K562 (cell line): ENCODE data around the gene ERN1. TPM values are rescaled to one million over a fixed set of nuclear protein-coding genes. Genes with fewer than 3 reads are reported as not detected.

ENCODE experiments used
- BDP1 ChIP-seq: IDR thresholded peaks from 3 replicates; pipeline ENCODE4 v1.6.1; 2011; ENCODE audit not compliant: insufficient read length, insufficient read depth
- BHLHE40 ChIP-seq: IDR thresholded peaks from 2 replicates; pipeline ENCODE4 v1.6.1; 2011; ENCODE audit warnings: low read length, improper control_type of control experiment
- CHD2 ChIP-seq: IDR thresholded peaks from 2 replicates; pipeline ENCODE4 v1.6.1; 2011; ENCODE audit warnings: low read depth, low read length
- CREM ChIP-seq: IDR thresholded peaks from 2 replicates; pipeline ENCODE4 v1.6.1; 2014; ENCODE audit warnings: antibody characterized with exemption, low read depth
- CXXC5 ChIP-seq: fragments of 250-450 bp; sonication (Bioruptor Pico); IDR thresholded peaks from 2 replicates; pipeline ENCODE4 v1.8.0; 2022; ENCODE audit warnings: inconsistent platforms, mild to moderate bottlenecking, moderate library complexity
- ELF4 ChIP-seq: fragments of 450-650 bp; formaldehyde crosslinking; IDR thresholded peaks from 2 replicates; pipeline ENCODE4 v1.4.0; 2022; ENCODE audit warnings: missing genetic modification characterization
- ESRRA ChIP-seq: fragments of 450-650 bp; IDR thresholded peaks from 2 replicates; pipeline ENCODE4 v1.6.1; 2014; ENCODE audit warnings: low read depth, mild to moderate bottlenecking, moderate library complexity, borderline replicate concordance
- EZH2 ChIP-seq: IDR thresholded peaks from 2 replicates; pipeline ENCODE4 v1.6.1; 2012; ENCODE audit warnings: low read depth, mild to moderate bottlenecking, inconsistent platforms, low read length, borderline replicate concordance
- FOXJ3 ChIP-seq: sonication (generic); formaldehyde crosslinking; IDR thresholded peaks from 2 replicates; pipeline ENCODE4 v1.4.0; 2020; ENCODE audit warnings: mild to moderate bottlenecking, missing genetic modification reagents
- GATA2 ChIP-seq: sonication (generic); formaldehyde crosslinking; IDR thresholded peaks from 2 replicates; pipeline ENCODE4 v1.4.0; 2020; ENCODE audit warnings: mild to moderate bottlenecking, missing genetic modification reagents
- GTF3C2 ChIP-seq: IDR thresholded peaks from 3 replicates; pipeline ENCODE4 v1.6.1; 2011; ENCODE audit warnings: borderline replicate concordance, mild to moderate bottlenecking, moderate library complexity; ENCODE audit not compliant: insufficient read length; ENCODE audit errors: extremely low read depth
- HDAC1 ChIP-seq, 2 experiments: fragments of 450-650 bp; IDR thresholded peaks; 2 replicates each; pipeline ENCODE4 v1.6.1; 2016 to 2017; ENCODE audit warnings: inconsistent platforms in 1 of 2, mild to moderate bottlenecking in 1 of 2, moderate library complexity in 1 of 2
- JUND ChIP-seq, 2 experiments: IDR thresholded peaks; 2 replicates in 1 of 2; 3 replicates in 1 of 2; pipeline ENCODE4 v1.6.1; 2011; ENCODE audit warnings: borderline replicate concordance in 2 of 2, low read depth in 2 of 2, low read length in 2 of 2, improper control_type of control experiment in 1 of 2, missing biosample characterization in 1 of 2, missing genetic modification characterization in 1 of 2, missing genetic modification reagents in 1 of 2
- L3MBTL2 ChIP-seq: fragments of 450-650 bp; IDR thresholded peaks from 2 replicates; pipeline ENCODE4 v1.6.1; 2016; ENCODE audit warnings: mild to moderate bottlenecking, moderate library complexity
- MTA1 ChIP-seq: fragments of 450-650 bp; IDR thresholded peaks from 2 replicates; pipeline ENCODE4 v1.6.1; 2017; ENCODE audit warnings: borderline replicate concordance
- NR4A1 ChIP-seq, 2 experiments: fragments of 250-450 bp in 1 of 2; fragments of 450-650 bp in 1 of 2; sonication (Bioruptor Pico) in 1 of 2; IDR thresholded peaks; 2 replicates each; pipeline versions ENCODE4 v1.4.0 to v1.6.1; 2016 to 2020; ENCODE audit warnings: mild to moderate bottlenecking in 2 of 2, missing compliant biosample characterization in 1 of 2, missing genetic modification characterization in 1 of 2, moderate library complexity in 1 of 2
- PHB ChIP-seq: fragments of 250-450 bp; sonication (Bioruptor Pico); IDR thresholded peaks from 2 replicates; pipeline ENCODE4 v1.5.0; 2021
- SMAD3 ChIP-seq: fragments of 450-650 bp; formaldehyde crosslinking; conservative IDR thresholded peaks from 2 replicates; pipeline ENCODE4 v1.4.0; 2020; ENCODE audit warnings: mild to moderate bottlenecking
- SMARCA4 ChIP-seq: fragments of 450-650 bp; IDR thresholded peaks from 2 replicates; pipeline ENCODE4 v1.6.1; 2016
- XRCC5 ChIP-seq: fragments of 200-400 bp; formaldehyde crosslinking; IDR thresholded peaks from 2 replicates; pipeline ENCODE4 v1.6.1; 2017; ENCODE audit warnings: low read depth, mild to moderate bottlenecking, low read length
- ZNF778 ChIP-seq: fragments of 450-650 bp; formaldehyde crosslinking; IDR thresholded peaks from 2 replicates; pipeline ENCODE4 v1.4.0; 2020; ENCODE audit warnings: mild to moderate bottlenecking, moderate library complexity
- polyA plus RNA-seq, 8 experiments: library from polyadenylated mRNA; depleted of rRNA in 4 of 8; stranded (reverse) in 5 of 8; unstranded in 3 of 8; fragments of >200 nt; fragmentation: Nextera tagmentation in 2 of 8; fragmentation: Illumina TruSeq in 1 of 8; extraction: Ambion mirVana in 2 of 8; extraction: Trizol in 1 of 8; gene quantifications; 2 replicates each; pipeline versions ENCODE4 v1.2.1 to v1.2.3, GENCODE V29; 2011 to 2014; ENCODE audit warnings: inconsistent platforms in 1 of 8, missing spikeins in 1 of 8
- total RNA-seq, 7 experiments: library from RNA; depleted of rRNA in 6 of 7; stranded (reverse); fragments of >200 nt in 6 of 7; fragmentation: Illumina TruSeq in 2 of 7; extraction: Trizol in 2 of 7; gene quantifications; 2 replicates each; pipeline versions ENCODE4 v1.2.1 to v1.2.3, GENCODE V29; 2011 to 2021; ENCODE audit warnings: low replicate concordance in 1 of 7
- TF ChIP-seq, protein P1 (sequence below), 2 experiments: IDR thresholded peaks; 2 replicates each; pipeline ENCODE4 v1.6.1; 2012; ENCODE audit warnings: improper control_type of control experiment in 2 of 2, low read depth in 2 of 2, low read length in 2 of 2, borderline replicate concordance in 1 of 2

ERN1 gene
- total and polyA plus RNA-seq, 9 of the 15 experiments (the other 6 are each of a cell fraction or from before 2014, with no cell fraction given), result 2.1 to 22.5 (median 7.3) TPM

- TF ChIP-seq, protein P1, sequence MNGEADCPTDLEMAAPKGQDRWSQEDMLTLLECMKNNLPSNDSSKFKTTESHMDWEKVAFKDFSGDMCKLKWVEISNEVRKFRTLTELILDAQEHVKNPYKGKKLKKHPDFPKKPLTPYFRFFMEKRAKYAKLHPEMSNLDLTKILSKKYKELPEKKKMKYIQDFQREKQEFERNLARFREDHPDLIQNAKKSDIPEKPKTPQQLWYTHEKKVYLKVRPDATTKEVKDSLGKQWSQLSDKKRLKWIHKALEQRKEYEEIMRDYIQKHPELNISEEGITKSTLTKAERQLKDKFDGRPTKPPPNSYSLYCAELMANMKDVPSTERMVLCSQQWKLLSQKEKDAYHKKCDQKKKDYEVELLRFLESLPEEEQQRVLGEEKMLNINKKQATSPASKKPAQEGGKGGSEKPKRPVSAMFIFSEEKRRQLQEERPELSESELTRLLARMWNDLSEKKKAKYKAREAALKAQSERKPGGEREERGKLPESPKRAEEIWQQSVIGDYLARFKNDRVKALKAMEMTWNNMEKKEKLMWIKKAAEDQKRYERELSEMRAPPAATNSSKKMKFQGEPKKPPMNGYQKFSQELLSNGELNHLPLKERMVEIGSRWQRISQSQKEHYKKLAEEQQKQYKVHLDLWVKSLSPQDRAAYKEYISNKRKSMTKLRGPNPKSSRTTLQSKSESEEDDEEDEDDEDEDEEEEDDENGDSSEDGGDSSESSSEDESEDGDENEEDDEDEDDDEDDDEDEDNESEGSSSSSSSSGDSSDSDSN (IDR thresholded peaks at IDR 0.05; ENCODE audit: borderline replicate concordance in 1 of 2, low read depth in 2 of 2, low read length in 2 of 2), result 0 out of 4 replicates have a peak, but pooled peaks of 1 of the 2 experiments have one; percentile 66
- TF ChIP-seq FOXJ3 (CRISPR knock-in tag), result no peak
- no peak for TF ChIP-seq NR4A1 (CRISPR knock-in tag; IDR thresholded peaks at IDR 0.05)
- 0 out of 2 replicates have a peak, but pooled peaks have one; percentile 60 for TF ChIP-seq NR4A1 (tag; IDR thresholded peaks at IDR 0.05)
- TF ChIP-seq ESRRA, result peak; percentile 85; the same call in 1 of the 2 replicates
- no peak for TF ChIP-seq EZH2
- peak; percentile 54; the same call in 1 of the 2 replicates for TF ChIP-seq JUND (IDR thresholded peaks at IDR 0.05; ENCODE audit: borderline replicate concordance, low read depth, low read length)
- peak; percentile 40; the same call in 1 of the 3 replicates for TF ChIP-seq JUND (tag; IDR thresholded peaks at IDR 0.05; ENCODE audit: borderline replicate concordance, low read depth, low read length)
- 0 out of 2 replicates have a peak, but pooled peaks have one; percentile 22 for TF ChIP-seq BHLHE40
- TF ChIP-seq HDAC1 (IDR thresholded peaks at IDR 0.05), result peak in 1 of 2 experiments; percentile 48; a peak in 2 of 4 replicates
- peak; percentile 78 for TF ChIP-seq L3MBTL2
- TF ChIP-seq PHB, result no peak
- TF ChIP-seq ZNF778 (CRISPR knock-in tag), result no peak
- peak; percentile 11; the same call in 1 of the 2 replicates for TF ChIP-seq SMARCA4
- 0 out of 2 replicates have a peak, but pooled peaks have one; percentile 20 for TF ChIP-seq GATA2 (CRISPR knock-in tag)
- no peak for TF ChIP-seq BDP1
- no peak for TF ChIP-seq CHD2
- no peak for TF ChIP-seq SMAD3 (CRISPR knock-in tag)
- TF ChIP-seq CXXC5, result peak; percentile 83
- TF ChIP-seq MTA1, result peak; percentile 76
- peak; percentile 85 for TF ChIP-seq CREM
- 0 out of 2 replicates have a peak, but pooled peaks have one; percentile 11 for TF ChIP-seq ELF4 (CRISPR knock-in tag)
- peak; percentile 71; the same call in 1 of the 2 replicates for TF ChIP-seq XRCC5
- TF ChIP-seq GTF3C2, result no peak
Observed at GRCh38 chr17:64025732-64026294, 104.1 kb downstream of the ERN1 start (continued).
